Left ventricle myocardium inferior (tissue), 1 donor: ENCODE results near the gene TMCC1. TPM values are rescaled to one million over a fixed set of nuclear protein-coding genes. Genes with fewer than 3 reads are reported as not detected.
"Not testable (repeated sequence)": the region's sequence is repeated elsewhere in the genome, so short reads cannot be mapped to it uniquely, and the experiment has no call there.

ENCODE experiments used
- DNase-seq: peaks from one replicate; pipeline ENCODE4 v3.0.0-alpha.2; 2020
- H3K27ac ChIP-seq: fragments of 200-600 bp; replicated peaks from 2 replicates; pipeline ENCODE4 v1.8.0; 2021
- H3K27me3 ChIP-seq: fragments of 200-600 bp; 2 replicates; pipeline ENCODE4 v1.8.0; 2021; ENCODE audit warnings: low read depth
- H3K36me3 ChIP-seq: fragments of 200-600 bp; 2 replicates; pipeline ENCODE4 v1.8.0; 2021
- H3K4me1 ChIP-seq: fragments of 200-600 bp; 2 replicates; pipeline ENCODE4 v1.8.0; 2021
- H3K4me3 ChIP-seq: fragments of 200-600 bp; 2 replicates; pipeline ENCODE4 v1.8.0; 2021; ENCODE audit warnings: mild to moderate bottlenecking, moderate library complexity
- H3K9me3 ChIP-seq: fragments of 200-600 bp; replicated peaks from 2 replicates; pipeline ENCODE4 v1.8.0; 2021
- CTCF ChIP-seq: fragments of 200-600 bp; IDR thresholded peaks from 2 replicates; pipeline ENCODE4 v1.8.0; 2021; ENCODE audit warnings: antibody characterized with exemption, mild to moderate bottlenecking, borderline replicate concordance
- intact Hi-C: fragments of 100-400 bp; cut with micrococcal nuclease; formaldehyde crosslinking; loops from one replicate; pipeline ENCODE4 v1.11.0; 2022
- total RNA-seq: library from RNA; stranded (reverse); fragmentation: NEBNext Ultra II Directional; extraction: Animal tissue kit (Norgen Biotek cat#: 25700); gene quantifications from one replicate; pipeline ENCODE4 v1.2.1, GENCODE V29; 2021
- donor health status: DM: no; HTN: yes; CAD: no; lungs with severe emphysema.

TMCC1 gene
- total RNA-seq, 1 donor from 2014 or later: 28.3 TPM

DNA sequence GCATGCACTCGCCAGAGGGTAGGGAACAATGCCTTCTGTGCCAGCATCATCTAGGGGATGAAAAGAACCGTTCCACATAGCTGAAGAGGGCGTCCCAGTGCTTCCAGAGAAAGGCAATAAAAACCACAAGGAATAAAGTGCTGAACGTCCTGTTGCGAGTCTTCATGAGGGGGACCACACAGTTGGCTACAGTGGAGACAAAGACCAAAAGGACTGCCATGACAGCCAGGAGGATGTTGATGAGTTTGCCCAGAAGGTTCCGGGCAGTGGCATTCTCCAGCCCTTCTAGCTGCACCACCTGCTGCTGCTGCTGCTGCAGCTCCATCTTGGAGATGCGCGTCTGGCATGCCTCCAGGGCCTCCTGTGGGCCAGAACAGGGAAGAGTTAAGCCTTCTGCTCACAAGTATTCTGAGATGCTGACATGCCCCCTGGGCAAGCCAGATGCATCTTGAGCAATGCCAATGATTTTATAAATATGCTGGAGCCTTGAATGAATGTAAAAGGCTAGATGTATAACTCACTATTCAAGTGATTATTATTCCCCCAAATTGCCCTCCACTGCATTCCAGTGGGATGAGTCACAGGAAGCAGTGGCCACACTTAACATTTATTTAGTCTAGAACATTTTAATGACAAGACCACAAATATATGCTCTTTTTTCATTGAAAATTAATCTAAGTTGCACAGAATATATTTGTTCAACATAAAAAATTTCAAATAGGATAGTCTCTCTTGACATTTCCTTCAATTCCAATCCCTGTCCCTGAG lies 241.9 kb downstream of the TMCC1 start:
- TF ChIP-seq CTCF: no peak
- no peak overlapping the region for H3K27ac ChIP-seq
- H3K36me3 ChIP-seq: peaks cover 10% of the 10 kb centered on the region
- peaks cover 40% of the 10 kb centered on the region for H3K4me1 ChIP-seq
- intact Hi-C loops: loop anchor here (2.0 to 10.0 kb wide), 2 partner anchors 173 to 283 kb away; no protein-coding TSS in a partner anchor
- no peaks in the 10 kb centered on the region for H3K9me3 ChIP-seq
- no peak overlapping the region for H3K4me3 ChIP-seq
- no peak for DNase-seq
- H3K27me3 ChIP-seq: no peaks in the 10 kb centered on the region

GRCh38 chr3:129650256-129650872 lies 243.1 kb downstream of the TMCC1 start:
- Histone ChIP-seq H3K27ac (no peak overlapping the region), H3K36me3 (peaks cover 10% of the 10 kb centered on the region), H3K4me1 (peaks cover 27% of the 10 kb centered on the region), H3K27me3 (no peaks in the 10 kb centered on the region), H3K9me3 (no peaks in the 10 kb centered on the region), H3K4me3 (no peak overlapping the region)
- peak; percentile 47 for DNase-seq
- peak; percentile 79 for TF ChIP-seq CTCF
- intact Hi-C loops: loop anchor here (2.0 to 10.0 kb wide), 2 partner anchors 174 to 284 kb away; no protein-coding TSS in a partner anchor

GRCh38 chr3:129648391-129648790 lies 245.1 kb downstream of the TMCC1 start:
- Histone ChIP-seq H3K4me3 (no peak overlapping the region), H3K4me1 (peaks cover 22% of the 10 kb centered on the region), H3K27ac (no peak overlapping the region), H3K36me3 (no peaks in the 10 kb centered on the region), H3K9me3 (no peaks in the 10 kb centered on the region), H3K27me3 (no peaks in the 10 kb centered on the region)
- intact Hi-C loops: no loop called here
- no peak for TF ChIP-seq CTCF
- DNase-seq: no peak

GRCh38 chr3:129645286-129645685 lies 248.2 kb downstream of the TMCC1 start:
- Histone ChIP-seq H3K36me3 (no peaks in the 10 kb centered on the region), H3K27ac (no peak overlapping the region), H3K27me3 (no peaks in the 10 kb centered on the region), H3K4me1 (peaks cover 5% of the 10 kb centered on the region), H3K4me3 (no peak overlapping the region), H3K9me3 (no peaks in the 10 kb centered on the region)
- TF ChIP-seq CTCF: no peak
- no peak for DNase-seq
- intact Hi-C loops: no loop called here

DNA sequence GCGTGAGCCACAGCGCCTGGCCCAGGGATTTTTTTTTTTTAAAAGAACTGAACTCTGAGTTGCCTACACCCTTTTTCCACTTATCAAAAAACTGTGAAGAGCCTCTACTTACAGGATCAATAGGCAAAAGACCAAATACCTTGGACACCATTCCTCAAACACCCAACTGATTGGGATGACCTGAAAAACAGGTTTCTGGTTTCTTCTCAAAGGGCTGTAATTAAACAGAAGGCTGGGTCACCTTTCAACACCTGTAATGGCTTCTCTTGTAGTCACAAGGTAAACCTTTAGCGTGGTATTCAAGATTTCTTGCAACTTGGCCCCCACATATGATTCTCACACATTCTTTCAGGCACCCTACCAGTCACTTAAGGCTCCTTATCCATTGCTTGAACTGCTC lies 248.7 kb downstream of the TMCC1 start:
- no peak for DNase-seq
- no peak overlapping the region for H3K4me3 ChIP-seq
- no peak for TF ChIP-seq CTCF
- intact Hi-C loops: no loop called here
- H3K4me1 ChIP-seq: peaks cover under 1% of the 10 kb centered on the region
- no peaks in the 10 kb centered on the region for H3K9me3 ChIP-seq
- H3K36me3 ChIP-seq: no peaks in the 10 kb centered on the region
- H3K27me3 ChIP-seq: no peaks in the 10 kb centered on the region
- no peak overlapping the region for H3K27ac ChIP-seq

DNA sequence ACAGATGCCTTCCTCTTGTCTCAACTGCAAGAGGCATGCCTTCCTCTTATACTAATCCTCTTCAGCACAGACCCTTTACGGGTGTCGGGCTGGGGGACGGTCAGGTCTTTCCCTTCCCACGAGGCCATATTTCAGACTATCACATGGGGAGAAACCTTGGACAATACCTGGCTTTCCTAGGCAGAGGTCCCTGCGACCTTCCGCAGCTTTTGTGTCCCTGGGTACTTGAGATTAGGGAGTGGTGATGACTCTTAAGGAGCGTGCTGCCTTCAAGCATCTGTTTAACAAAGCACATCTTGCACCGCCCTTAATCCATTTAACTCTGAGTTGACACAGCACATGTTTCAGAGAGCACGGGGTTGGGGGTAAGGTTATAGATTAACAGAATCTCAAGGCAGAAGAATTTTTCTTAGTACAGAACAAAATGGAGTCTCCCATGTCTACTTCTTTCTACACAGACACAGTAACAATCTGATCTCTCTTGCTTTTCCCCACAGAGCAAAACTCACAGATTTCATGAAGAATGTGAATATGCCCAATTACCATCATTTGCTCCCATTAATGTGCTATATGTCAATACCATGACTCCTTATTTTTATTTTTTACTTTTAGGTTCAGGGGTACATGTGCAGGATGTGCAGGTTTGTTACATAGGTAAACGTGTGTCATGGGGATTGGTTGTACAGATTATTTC lies 251.8 kb downstream of the TMCC1 start:
- H3K36me3 ChIP-seq, H3K9me3 ChIP-seq, DNase-seq, H3K27me3 ChIP-seq, H3K4me3 ChIP-seq, H3K27ac ChIP-seq, intact Hi-C loops, H3K4me1 ChIP-seq: not testable (repeated sequence)

- H3K9me3 ChIP-seq, H3K36me3 ChIP-seq, intact Hi-C loops, H3K27ac ChIP-seq, H3K27me3 ChIP-seq, DNase-seq, H3K4me1 ChIP-seq, H3K4me3 ChIP-seq: not testable (repeated sequence)
These were observed 252.5 kb downstream of the TMCC1 start for GRCh38 chr3:129640985-129641384.
